ENCODE results near the gene ECI2. TPM values are rescaled to one million over a fixed set of nuclear protein-coding genes. Genes with fewer than 3 reads are reported as not detected.

The ECI2 gene
- total RNA-seq, 1 experiment from 2014 or later = 61.4 TPM

GRCh38 chr6:4145083-4145482 is 9.7 kb upstream of the ECI2 start (continued):
- TF ChIP-seq ZNF425 (CRISPR knock-in tag; conservative IDR thresholded peaks at IDR 0.05) = no peak
- no peak for TF ChIP-seq HMGA2 (CRISPR knock-in tag; IDR thresholded peaks at IDR 0.05)
- no peak for TF ChIP-seq MYBL2 (CRISPR knock-in tag; IDR thresholded peaks at IDR 0.05)
- TF ChIP-seq USF1 (CRISPR knock-in tag; IDR thresholded peaks at IDR 0.05) = no peak
- no peak for TF ChIP-seq GTF2I (CRISPR knock-in tag; conservative IDR thresholded peaks at IDR 0.05)
- no peak for TF ChIP-seq ERG (CRISPR knock-in tag; IDR thresholded peaks at IDR 0.05)

GRCh38 chr6:4139272-4139671 is 3.9 kb upstream of the ECI2 start:
- no peak overlapping the region for H3K4me3 Mint-ChIP-seq
- CTCF ChIA-PET = interaction anchor here (1.0 to 2.0 kb wide), 2 partner anchors 16 to 71 kb away, joined by 3 to 6 read pairs; no protein-coding TSS in a partner anchor
- TF ChIP-seq E2F1 (CRISPR knock-in tag; IDR thresholded peaks at IDR 0.05) = no peak
- TF ChIP-seq USF2 (CRISPR knock-in tag; IDR thresholded peaks at IDR 0.05) = no peak
- TF ChIP-seq ELF4 (CRISPR knock-in tag; IDR thresholded peaks at IDR 0.05; ENCODE audit: low read depth) = no peak
- no peak for TF ChIP-seq TEAD1 (CRISPR knock-in tag; IDR thresholded peaks at IDR 0.05)
- no peak for TF ChIP-seq SMAD4 (CRISPR knock-in tag; IDR thresholded peaks at IDR 0.05)
- TF ChIP-seq RORB (CRISPR knock-in tag; IDR thresholded peaks at IDR 0.05) = no peak
- no peak for TF ChIP-seq ERG (CRISPR knock-in tag; IDR thresholded peaks at IDR 0.05)
- TF ChIP-seq NR3C1 (CRISPR knock-in tag; conservative IDR thresholded peaks at IDR 0.05; ENCODE audit: low read depth) = no peak
- no peak for TF ChIP-seq MLX (CRISPR knock-in tag; IDR thresholded peaks at IDR 0.05)
- no peak for TF ChIP-seq ATF6 (CRISPR knock-in tag; IDR thresholded peaks at IDR 0.05)
- no peak for TF ChIP-seq ZNF232 (CRISPR knock-in tag; IDR thresholded peaks at IDR 0.05)
- TF ChIP-seq IRF1 (CRISPR knock-in tag; IDR thresholded peaks at IDR 0.05) = no peak
- TF ChIP-seq OVOL2 (CRISPR knock-in tag; IDR thresholded peaks at IDR 0.05; ENCODE audit: borderline replicate concordance) = no peak
- TF ChIP-seq CREM (CRISPR knock-in tag; IDR thresholded peaks at IDR 0.05) = no peak
- no peak for TF ChIP-seq ETV6 (CRISPR knock-in tag; IDR thresholded peaks at IDR 0.05)
- no peak for TF ChIP-seq ATF3 (CRISPR knock-in tag; conservative IDR thresholded peaks at IDR 0.05)
- no peak for TF ChIP-seq TP53 (CRISPR knock-in tag; IDR thresholded peaks at IDR 0.05)
- no peak for TF ChIP-seq FOXP1 (CRISPR knock-in tag; IDR thresholded peaks at IDR 0.05; ENCODE audit: borderline replicate concordance)
- TF ChIP-seq SMAD3 (CRISPR knock-in tag; IDR thresholded peaks at IDR 0.05; ENCODE audit: borderline replicate concordance) = no peak
- TF ChIP-seq MYBL2 (CRISPR knock-in tag; IDR thresholded peaks at IDR 0.05) = no peak

More at GRCh38 chr6:4139272-4139671, 3.9 kb upstream of the ECI2 start:
- no peak for DNase-seq (ENCODE audit: low spot score)
- H3K27ac Mint-ChIP-seq = no peak overlapping the region
- no peak for ATAC-seq
- peaks cover 8% of the 10 kb centered on the region for H3K9me3 Mint-ChIP-seq
- POLR2A ChIA-PET = no interaction called here
- H3K36me3 Mint-ChIP-seq = no peaks in the 10 kb centered on the region
- peaks cover 14% of the 10 kb centered on the region for H3K4me1 Mint-ChIP-seq
- no peaks in the 10 kb centered on the region; the same call in 1 of the 2 replicates for H3K27me3 Mint-ChIP-seq (ENCODE audit: low read depth)
